ENCODE data around the gene TTR. TPM values are rescaled to one million over a fixed set of nuclear protein-coding genes. Genes with fewer than 3 reads are reported as not detected.

The TTR gene
- total RNA-seq, 2 experiments from 2014 or later = not detected

Other genes with a start within 250 kb of the TTR start
- not detected for gene DSG4, start 215.1 kb upstream of the TTR start, total RNA-seq
- not detected for gene DSG3, start 144.1 kb upstream of the TTR start, total RNA-seq
- gene DSG2, start 93.7 kb upstream of the TTR start, total RNA-seq = under 1 TPM; 0.45 to 0.49 TPM
- 1 to 10 TPM; 2.7 to 3.6 TPM for gene B4GALT6, start 92.7 kb downstream of the TTR start, total RNA-seq
- not detected for gene SLC25A52, start 169.0 kb downstream of the TTR start, total RNA-seq

All from activated naive CD4-positive, alpha-beta T cell treated with anti-CD3 and anti-CD28 coated beads for 36 hours (primary cell).